H1 (cell line): ENCODE measurements around the gene CDT1. TPM values are rescaled to one million over a fixed set of nuclear protein-coding genes. Genes with fewer than 3 reads are reported as not detected.

Experiments
- CTCF ChIA-PET: fragments of 300-600 bp; sonication (Branson Sonifier 250); formaldehyde crosslinking; loops from one replicate; lab custom pipeline; 2021; ENCODE audit not compliant: partially characterized antibody; lab: Charles Lee
- POLR2A ChIA-PET: fragments of 300-600 bp; sonication (Branson Sonifier 250); formaldehyde crosslinking; loops from one replicate; lab custom pipeline; 2021; ENCODE audit warnings: inconsistent platforms; ENCODE audit not compliant: partially characterized antibody; lab: Charles Lee
- DNase-seq, 2 experiments: peaks; one replicate each; pipeline versions ENCODE4 v3.0.0 to v3.0.0-alpha.2; 2010 to 2022; ENCODE audit warnings: low spot score in 2 of 2, low read depth in 1 of 2, mixed read lengths in 1 of 2
- FAIRE-seq: peaks from 2 replicates; lab custom pipeline; 2011; peaks lifted over from hg19 to GRCh38; lab: Jason Lieb, UNC
- H2AFZ ChIP-seq: 2 replicates; pipeline ENCODE4 v1.8.1; 2012; ENCODE audit warnings: low read length, inconsistent platforms
- H2AK5ac ChIP-seq: 2 replicates; pipeline ENCODE4 v1.6.1; 2013; ENCODE audit warnings: low read depth, low read length
- H2BK120ac ChIP-seq: replicated peaks from 2 replicates; pipeline ENCODE3; 2013; ENCODE audit warnings: low read depth, low read length, inconsistent platforms
- H2BK12ac ChIP-seq: 2 replicates; pipeline ENCODE4 v1.6.1; 2013; ENCODE audit warnings: low read depth, low read length
- H2BK15ac ChIP-seq: 2 replicates; pipeline ENCODE4 v1.6.1; 2013; ENCODE audit warnings: low read length
- H2BK20ac ChIP-seq: 2 replicates; pipeline ENCODE4 v1.6.1; 2013; ENCODE audit warnings: low read length
- H2BK5ac ChIP-seq: 2 replicates; pipeline ENCODE4 v1.6.1; 2013; ENCODE audit warnings: low read depth, low read length
- H3K14ac ChIP-seq: 2 replicates; pipeline ENCODE4 v1.6.1; 2013; ENCODE audit warnings: inconsistent platforms; ENCODE audit not compliant: insufficient read length
- H3K18ac ChIP-seq: 2 replicates; pipeline ENCODE4 v1.6.1; 2013; ENCODE audit warnings: low read length; ENCODE audit errors: extremely low read depth
- H3K23ac ChIP-seq: 2 replicates; pipeline ENCODE4 v1.6.1; 2013; ENCODE audit warnings: inconsistent platforms; ENCODE audit not compliant: insufficient read length
- H3K23me2 ChIP-seq: 2 replicates; pipeline ENCODE4 v1.6.1; 2013; ENCODE audit warnings: low read depth, low read length
- H3K27ac ChIP-seq: 2 replicates; pipeline ENCODE4 v1.6.1; 2011; ENCODE audit warnings: low read depth, low read length, inconsistent platforms
- H3K27me3 ChIP-seq, 4 experiments: replicated peaks in 1 of 4; 1 replicate in 1 of 4; 2 replicates in 3 of 4; pipeline versions ENCODE4 v1.6.1 to v1.8.1; 2011 to 2013; ENCODE audit warnings: low read length in 3 of 4, mild to moderate bottlenecking in 3 of 4, inconsistent platforms in 2 of 4, mixed read lengths in 2 of 4, moderate library complexity in 1 of 4; ENCODE audit not compliant: control insufficient read depth in 3 of 4, insufficient read depth in 3 of 4; ENCODE audit errors: extremely low read depth in 1 of 4
- H3K36me3 ChIP-seq, 4 experiments: 2 replicates each; pipeline versions ENCODE4 v1.6.1 to v1.8.1; 2011 to 2013; ENCODE audit warnings: mild to moderate bottlenecking in 4 of 4, low read length in 3 of 4, moderate library complexity in 2 of 4, control low read depth in 1 of 4, inconsistent platforms in 1 of 4; ENCODE audit not compliant: insufficient read depth in 4 of 4, control insufficient read depth in 2 of 4
- H3K4ac ChIP-seq: replicated peaks from 2 replicates; pipeline ENCODE3; 2013; ENCODE audit warnings: low read length, low read depth, mixed read lengths, inconsistent platforms; ENCODE audit not compliant: insufficient read length
- H3K4me1 ChIP-seq, 4 experiments: replicated peaks in 1 of 4; 1 replicate in 1 of 4; 2 replicates in 3 of 4; pipeline versions ENCODE4 v1.6.1 to v1.8.1; 2011 to 2013; ENCODE audit warnings: low read length in 3 of 4, inconsistent platforms in 2 of 4, mixed read lengths in 1 of 4; ENCODE audit not compliant: insufficient read depth in 4 of 4, control insufficient read depth in 3 of 4
- H3K4me2 ChIP-seq, 2 experiments: 2 replicates each; pipeline versions ENCODE4 v1.6.1 to v1.8.1; 2011 to 2013; ENCODE audit warnings: low read depth in 2 of 2, low read length in 2 of 2, control low read depth in 1 of 2, inconsistent platforms in 1 of 2, mild to moderate bottlenecking in 1 of 2; ENCODE audit not compliant: insufficient read depth in 1 of 2
- H3K4me3 ChIP-seq, 4 experiments: fragments of 200-600, 300-600 bp in 1 of 4; sonication (generic), shearing (Covaris generic), sonication (Bioruptor Twin) in 1 of 4; 2 replicates each; pipeline versions ENCODE4 v1.5.1 to v1.8.1; 2011 to 2016; ENCODE audit warnings: low read length in 4 of 4, low read depth in 3 of 4, control low read depth in 2 of 4, inconsistent platforms in 2 of 4, mild to moderate bottlenecking in 2 of 4, mixed read lengths in 1 of 4, moderate library complexity in 1 of 4; ENCODE audit not compliant: insufficient read depth in 2 of 4; ENCODE audit errors: extremely low read depth in 1 of 4
- H3K56ac ChIP-seq: replicated peaks from 2 replicates; pipeline ENCODE3; 2013; ENCODE audit warnings: low read depth, mild to moderate bottlenecking, mixed read lengths, low read length, inconsistent platforms; ENCODE audit not compliant: insufficient read length
- H3K79me1 ChIP-seq: 2 replicates; pipeline ENCODE4 v1.6.1; 2013; ENCODE audit warnings: low read depth, low read length, control low read depth
- H3K79me2 ChIP-seq, 2 experiments: 2 replicates each; pipeline versions ENCODE4 v1.6.1 to v1.8.1; 2012 to 2013; ENCODE audit warnings: low read length in 2 of 2, mild to moderate bottlenecking in 2 of 2, inconsistent platforms in 1 of 2; ENCODE audit not compliant: insufficient read depth in 2 of 2, control insufficient read depth in 1 of 2
- H3K9ac ChIP-seq, 4 experiments: replicated peaks in 1 of 4; 1 replicate in 1 of 4; 2 replicates in 3 of 4; pipeline versions ENCODE4 v1.6.1 to v1.8.1; 2011 to 2013; ENCODE audit warnings: low read depth in 3 of 4, low read length in 3 of 4, control low read depth in 2 of 4, mild to moderate bottlenecking in 2 of 4, moderate library complexity in 2 of 4, inconsistent platforms in 1 of 4; ENCODE audit errors: extremely low read depth in 1 of 4
- H3K9me3 ChIP-seq, 2 experiments: 2 replicates each; pipeline versions ENCODE4 v1.6.1 to v1.8.1; 2012 to 2013; ENCODE audit warnings: mild to moderate bottlenecking in 2 of 2, moderate library complexity in 2 of 2, control low read depth in 1 of 2, inconsistent platforms in 1 of 2, low read depth in 1 of 2, low read length in 1 of 2, mixed read lengths in 1 of 2; ENCODE audit not compliant: insufficient read depth in 2 of 2
- H4K20me1 ChIP-seq, 2 experiments: replicated peaks in 1 of 2; 2 replicates each; pipeline versions ENCODE3 to v1.8.1; 2011 to 2013; ENCODE audit warnings: inconsistent platforms in 2 of 2, low read length in 2 of 2, mild to moderate bottlenecking in 1 of 2; ENCODE audit not compliant: insufficient read depth in 2 of 2, control insufficient read depth in 1 of 2
- H4K5ac ChIP-seq: 2 replicates; pipeline ENCODE4 v1.6.1; 2013; ENCODE audit warnings: low read length, low read depth, mixed read lengths, inconsistent platforms; ENCODE audit not compliant: insufficient read length
- H4K8ac ChIP-seq: 2 replicates; pipeline ENCODE4 v1.8.0; 2013; ENCODE audit warnings: mild to moderate bottlenecking, moderate library complexity, low read length, inconsistent platforms; ENCODE audit not compliant: insufficient read depth; ENCODE audit errors: extremely low read depth
- H4K91ac ChIP-seq: replicated peaks from 2 replicates; pipeline ENCODE3; 2013; ENCODE audit warnings: low read length, mixed read lengths, inconsistent platforms; ENCODE audit not compliant: insufficient read length
- EP300 ChIP-seq, 2 experiments: IDR thresholded peaks; 1 replicate in 1 of 2; 2 replicates in 1 of 2; pipeline ENCODE4 v1.6.1; 2011 to 2012; ENCODE audit warnings: low read depth in 2 of 2, low read length in 2 of 2, mild to moderate bottlenecking in 2 of 2, borderline replicate concordance in 1 of 2, inconsistent platforms in 1 of 2, moderate library complexity in 1 of 2
- POLR2AphosphoS5 ChIP-seq: IDR thresholded peaks from 2 replicates; pipeline ENCODE4 v1.6.1; 2011; ENCODE audit warnings: low read depth, low read length
- WGBS, 2 experiments: shearing (Covaris generic) in 1 of 2; methylation state at CpG; one replicate each; pipeline versions ENCODE4 v1.1.6 to v1.1.7; 2013 to 2015; ENCODE audit warnings: low lambda C conversion rate in 2 of 2, mixed read lengths in 2 of 2, inconsistent platforms in 1 of 2, low coverage in 1 of 2, missing lambda C conversion rate in 1 of 2; ENCODE audit not compliant: insufficient replicate concordance in 2 of 2, insufficient coverage in 1 of 2, insufficient read length in 1 of 2; ENCODE audit errors: extremely low coverage in 1 of 2, missing lambda C conversion rate in 1 of 2; 5-methylcytosine and 5-hydroxymethylcytosine counted together
- polyA plus RNA-seq, 7 experiments: library from polyadenylated mRNA; depleted of rRNA in 3 of 7; stranded (reverse) in 5 of 7; unstranded in 2 of 7; fragments of >200 nt in 5 of 7; fragments of 200-250 nt in 2 of 7; gene quantifications; 1 replicate in 5 of 7; 2 replicates in 1 of 7; 4 replicates in 1 of 7; pipeline versions ENCODE4 v1.2.1 to v1.2.3, GENCODE V29; 2011 to 2013; ENCODE audit warnings: missing spikeins in 2 of 7, mixed read lengths in 2 of 7
- total RNA-seq: library from RNA; stranded (reverse); fragmentation: NEBNext Ultra II Directional; extraction: Animal tissue kit (Norgen Biotek cat#: 25700); gene quantifications from 2 replicates; pipeline ENCODE4 v1.2.1, GENCODE V29; 2021

Gene CDT1
- total and polyA plus RNA-seq, 2 of the 8 experiments (the other 6 are each of a cell fraction or from before 2014, with no cell fraction given): 76.7 to 95.4 TPM

DNA sequence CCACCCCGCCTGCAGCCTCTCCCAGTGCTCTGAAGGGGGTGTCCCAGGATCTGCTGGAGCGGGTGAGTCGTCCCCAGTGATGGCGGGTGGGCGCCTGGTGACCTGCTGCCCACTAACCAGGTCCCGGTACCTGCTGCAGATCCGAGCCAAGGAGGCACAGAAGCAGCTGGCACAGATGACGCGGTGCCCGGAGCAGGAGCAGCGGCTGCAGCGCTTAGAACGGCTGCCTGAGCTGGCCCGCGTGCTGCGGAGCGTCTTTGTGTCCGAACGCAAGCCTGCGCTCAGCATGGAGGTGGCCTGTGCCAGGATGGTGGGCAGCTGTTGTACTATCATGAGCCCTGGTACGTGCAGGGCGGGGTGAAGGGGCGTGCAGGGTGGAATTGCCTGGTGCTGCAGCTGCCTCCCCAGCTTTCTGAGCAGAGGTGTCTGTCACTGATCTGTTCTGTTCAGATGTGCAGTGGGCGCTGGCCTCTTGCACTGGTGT, 3.6 kb downstream of the CDT1 start:
- H2BK120ac ChIP-seq: no peak overlapping the region
- H3K4me1 ChIP-seq: peaks cover 0 to 23% (median 13%) of the 10 kb centered on the region in 4 experiments; a peak in 6 of 7 replicates
- no peak overlapping the region for H2AK5ac ChIP-seq
- CTCF ChIA-PET: interaction anchor here (0.7 to 2.3 kb wide), 6 partner anchors 8 to 327 kb away, joined by 3 to 8 read pairs (median 3); no protein-coding TSS in a partner anchor
- peaks cover 15% of the 10 kb centered on the region for H3K79me1 ChIP-seq
- no peak overlapping the region for H3K4me2 ChIP-seq
- H3K4ac ChIP-seq: no peak overlapping the region
- POLR2A ChIA-PET: interaction anchor here (0.8 to 8.1 kb wide), 17 partner anchors 8 to 393 kb away, joined by 3 to 77 read pairs (median 5); partner anchors contain the start of genes PABPN1L and SLC22A31
- H3K14ac ChIP-seq: no peak overlapping the region
- H2BK5ac ChIP-seq: no peak overlapping the region; the same call in 1 of the 2 replicates
- no peak for TF ChIP-seq EP300 (IDR thresholded peaks at IDR 0.05; ENCODE audit: borderline replicate concordance in 1 of 2, low read depth in 2 of 2, low read length in 2 of 2)
- 0 out of 2 replicates have a peak, but pooled peaks have one; percentile 5 for TF ChIP-seq POLR2AphosphoS5
- DNase-seq (no peak), FAIRE-seq (no peak)
- no peak overlapping the region for H2BK15ac ChIP-seq
- no peak overlapping the region for H4K5ac ChIP-seq
- H4K8ac ChIP-seq: peak overlapping the region; percentile 76
- H3K79me2 ChIP-seq: peaks cover 0 to 34% of the 10 kb centered on the region in 2 experiments; a peak in 2 of 4 replicates
- H3K23me2 ChIP-seq: peaks cover 17% of the 10 kb centered on the region
- H3K56ac ChIP-seq: no peak overlapping the region
- no peaks in the 10 kb centered on the region for H3K27me3 ChIP-seq
- H2BK12ac ChIP-seq: no peak overlapping the region
- H3K9me3 ChIP-seq: no peaks in the 10 kb centered on the region
- no peak overlapping the region for H4K91ac ChIP-seq
- WGBS, 2 experiments: 92% methylated on average over 23 of the region's 24 CpGs; no CpG with 5 or more reads in 1 of the 2 experiments
- no peak overlapping the region for H3K4me3 ChIP-seq
- peaks cover 33 to 48% of the 10 kb centered on the region in 2 experiments for H4K20me1 ChIP-seq
- H3K18ac ChIP-seq: no peak overlapping the region
- H3K36me3 ChIP-seq: peaks cover 36 to 63% (median 47%) of the 10 kb centered on the region in 4 experiments
- H3K27ac ChIP-seq: no peak overlapping the region
- no peak overlapping the region for H3K9ac ChIP-seq
- no peak overlapping the region for H2AFZ ChIP-seq
- no peak overlapping the region for H2BK20ac ChIP-seq
- no peak overlapping the region for H3K23ac ChIP-seq
